Left ventricle myocardium superior (tissue), 1 donor: ENCODE data around the gene PRKRIP1. TPM values are rescaled to one million over a fixed set of nuclear protein-coding genes. Genes with fewer than 3 reads are reported as not detected.
"Not testable (repeated sequence)": the region's sequence is repeated elsewhere in the genome, so short reads cannot be mapped to it uniquely, and the experiment has no call there.

Source experiments
- ATAC-seq: fragments of 200-7000 bp; cut with Tn5 transposase; one replicate; pipeline ENCODE4 v1.9.1; 2020; ENCODE audit warnings: mild to moderate bottlenecking, moderate library complexity
- DNase-seq: peaks from one replicate; pipeline ENCODE4 v3.0.0-alpha.2; 2020
- intact Hi-C: fragments of 100-400 bp; cut with micrococcal nuclease; formaldehyde crosslinking; loops from one replicate; pipeline ENCODE4 v1.11.0; 2022
- long read RNA-seq: library from polyadenylated mRNA; unstranded; transcript quantifications from one replicate; pipeline ENCODE4 v2.0.0, GENCODE V29; 2021
- total RNA-seq: library from RNA; stranded (reverse); fragmentation: NEBNext Ultra II Directional; extraction: Animal tissue kit (Norgen Biotek cat#: 25700); gene quantifications from one replicate; pipeline ENCODE4 v1.2.1, GENCODE V29; 2021
- donor health status: DM: no; HTN: yes; CAD: no; lungs with severe emphysema.

Gene PRKRIP1
- 11.8 TPM for total RNA-seq
- long read RNA-seq, transcript PRKRIP1-207 (9 exons, 1,625 nt) = minor isoform, 8 of 33 reads
- long read RNA-seq, transcript PRKRIP1-201 (6 exons, 2,159 nt) = major isoform, 12 of 33 reads
- long read RNA-seq, partial matches to known transcripts = 2 of 33 reads
- long read RNA-seq, other reads (novel, unspliced or antisense) = 9 of 33 reads

GRCh38 chr7:102395873-102396709 is at the start of gene PRKRIP1:
PRKRIP1 (plus strand) TSS chr7:102396363; CDS start chr7:102396412, 49 bp downstream.
- DNase-seq (peak; percentile 83), ATAC-seq (peak; percentile 93)
- intact Hi-C loops = no loop called here

- intact Hi-C loops, DNase-seq, ATAC-seq: not testable (repeated sequence)
Measured at GRCh38 chr7:102346983-102347382, 49.2 kb upstream of the PRKRIP1 start.

- intact Hi-C loops, ATAC-seq, DNase-seq: not testable (repeated sequence)
Measured at GRCh38 chr7:102356344-102356743, 39.8 kb upstream of the PRKRIP1 start, which contains the start of gene SPDYE6. SPDYE6 (minus strand) TSS chr7:102356444; CDS start chr7:102356023, 421 bp downstream.

- intact Hi-C loops = not testable (repeated sequence)
- DNase-seq (peak; percentile 97), ATAC-seq (peak; percentile 100)
Measured at GRCh38 chr7:102363549-102364393, 32.4 kb upstream of the PRKRIP1 start.

GRCh38 chr7:102364394-102364886 is 31.7 kb upstream of the PRKRIP1 start:
- intact Hi-C loops, ATAC-seq, DNase-seq: not testable (repeated sequence)

GRCh38 chr7:102365390-102365789 is 30.8 kb upstream of the PRKRIP1 start:
- intact Hi-C loops, ATAC-seq, DNase-seq: not testable (repeated sequence)

GRCh38 chr7:102370038-102370437 is 26.1 kb upstream of the PRKRIP1 start:
- ATAC-seq, DNase-seq, intact Hi-C loops: not testable (repeated sequence)

- ATAC-seq, DNase-seq, intact Hi-C loops: not testable (repeated sequence)
Measured at GRCh38 chr7:102372796-102373195, 23.4 kb upstream of the PRKRIP1 start.

- intact Hi-C loops = no loop called here
- no peak for ATAC-seq
Measured at GRCh38 chr7:102376964-102377466, 19.1 kb upstream of the PRKRIP1 start.

GRCh38 chr7:102380837-102381236 is 15.3 kb upstream of the PRKRIP1 start:
- DNase-seq, intact Hi-C loops, ATAC-seq: not testable (repeated sequence)

More at GRCh38 chr7:102376964-102377466, 19.1 kb upstream of the PRKRIP1 start:
- DNase-seq = no peak

- intact Hi-C loops, DNase-seq: not testable (repeated sequence)
Measured at GRCh38 chr7:102381696-102382425, 14.3 kb upstream of the PRKRIP1 start.

GRCh38 chr7:102387064-102387463 is 9.1 kb upstream of the PRKRIP1 start:
- intact Hi-C loops = no loop called here
- no peak for DNase-seq
- no peak for ATAC-seq

More at GRCh38 chr7:102381696-102382425, 14.3 kb upstream of the PRKRIP1 start:
- ATAC-seq = not testable (repeated sequence)

GRCh38 chr7:102389810-102390209 is 6.4 kb upstream of the PRKRIP1 start:
- intact Hi-C loops = loop anchor here (5.0 kb wide), 1 partner anchor 113 kb away; no protein-coding TSS in a partner anchor
- ATAC-seq = no peak
- DNase-seq = no peak

GRCh38 chr7:102390697-102391484 is 5.3 kb upstream of the PRKRIP1 start:
- DNase-seq (peak; percentile 84), ATAC-seq (peak; percentile 83)
- intact Hi-C loops = loop anchor here (5.0 kb wide), 1 partner anchor 114 kb away; no protein-coding TSS in a partner anchor

- intact Hi-C loops = loop anchor here (5.0 kb wide), 1 partner anchor 115 kb away; no protein-coding TSS in a partner anchor
- DNase-seq = no peak
- no peak for ATAC-seq
Measured at GRCh38 chr7:102392330-102392729, 3.8 kb upstream of the PRKRIP1 start.

- no peak for ATAC-seq
- DNase-seq = no peak
- intact Hi-C loops = loop anchor here (5.0 kb wide), 1 partner anchor 116 kb away; no protein-coding TSS in a partner anchor
Measured at GRCh38 chr7:102393467-102393866, 2.7 kb upstream of the PRKRIP1 start.

- DNase-seq (no peak), ATAC-seq (peak; percentile 5)
- intact Hi-C loops = no loop called here
Measured at GRCh38 chr7:102395592-102395872, 631 bp upstream of the PRKRIP1 start.
